ENCODE results near the gene UCHL3. TPM values are rescaled to one million over a fixed set of nuclear protein-coding genes. Genes with fewer than 3 reads are reported as not detected.

Gene UCHL3
- 10 to 100 TPM; 24.9 to 48.5 (median 38.8) TPM for total RNA-seq

DNA sequence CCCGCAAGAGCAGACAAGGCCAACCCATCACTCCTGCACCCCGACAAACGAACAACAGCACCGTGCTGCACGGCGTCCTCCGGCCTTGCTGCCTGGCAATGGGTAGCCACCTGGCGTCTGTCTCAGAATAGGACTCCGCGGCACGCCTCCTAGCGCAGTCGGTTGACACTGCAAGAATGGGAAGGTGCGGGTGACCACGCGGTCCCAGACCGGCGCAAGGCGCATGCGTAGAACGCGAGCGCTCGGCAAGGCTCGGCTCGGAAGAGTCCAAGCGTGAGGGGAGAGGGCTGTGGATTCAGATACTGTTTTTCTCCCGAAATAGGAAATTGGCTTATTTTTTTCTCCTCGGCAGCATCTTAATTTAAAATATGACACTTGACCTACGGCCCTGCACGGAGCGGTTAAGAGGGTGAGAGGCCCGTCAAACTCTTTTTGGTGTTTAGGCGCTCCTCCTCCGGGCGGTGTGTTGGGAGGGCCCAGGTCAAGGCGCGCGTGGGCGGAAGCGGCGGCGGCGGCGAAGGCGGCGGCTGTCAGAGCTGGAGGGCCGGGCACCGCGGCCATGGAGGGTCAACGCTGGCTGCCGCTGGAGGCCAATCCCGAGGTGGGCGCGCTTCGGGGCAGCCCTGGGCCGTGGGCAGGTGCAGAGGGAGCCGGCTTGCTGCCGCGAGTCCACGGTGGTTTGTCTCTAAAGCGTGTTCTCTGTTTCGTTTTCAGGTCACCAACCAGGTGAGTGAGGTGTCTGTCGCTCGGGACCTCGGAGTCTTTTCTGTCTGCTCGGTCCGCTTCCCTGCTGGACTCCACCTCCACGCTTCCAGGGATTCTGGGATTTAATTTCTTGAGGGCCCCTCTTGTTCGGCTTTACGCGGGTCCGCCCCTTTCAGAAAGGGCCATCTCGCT, at the start of gene UCHL3:
TSS of gene UCHL3 (plus strand) at position 530 of the 897 bp plus-strand sequence. CDS start at position 560, 30 bp downstream.
- H3K27me3 ChIP-seq = no peaks in the 10 kb centered on the region
- H3K9me3 ChIP-seq = no peaks in the 10 kb centered on the region
- peaks cover 19% of the 10 kb centered on the region for H3K4me1 ChIP-seq
- peaks cover 7% of the 10 kb centered on the region for H3K36me3 ChIP-seq
- peak within 1 kb of the TSS; percentile 88 for H3K4me3 ChIP-seq
- WGBS = under 1% methylated on average over 54 of the region's 74 CpGs
- TF ChIP-seq POLR2AphosphoS5 (IDR thresholded peaks at IDR 0.05) (peak in 2 of 3 donors; percentile 36 to 60), POLR2A (IDR thresholded peaks at IDR 0.05) (peak in 1 of 2 donors; percentile 50), EP300 (IDR thresholded peaks at IDR 0.05) (no peak), CTCF (IDR thresholded peaks at IDR 0.05) (peak; percentile 90 to 93)
- peak within 1 kb of the TSS; percentile 88 for H3K27ac ChIP-seq
- DNase-seq (ENCODE audit: low spot score in 2 of 2) = peak; percentile 96 to 97

DNA sequence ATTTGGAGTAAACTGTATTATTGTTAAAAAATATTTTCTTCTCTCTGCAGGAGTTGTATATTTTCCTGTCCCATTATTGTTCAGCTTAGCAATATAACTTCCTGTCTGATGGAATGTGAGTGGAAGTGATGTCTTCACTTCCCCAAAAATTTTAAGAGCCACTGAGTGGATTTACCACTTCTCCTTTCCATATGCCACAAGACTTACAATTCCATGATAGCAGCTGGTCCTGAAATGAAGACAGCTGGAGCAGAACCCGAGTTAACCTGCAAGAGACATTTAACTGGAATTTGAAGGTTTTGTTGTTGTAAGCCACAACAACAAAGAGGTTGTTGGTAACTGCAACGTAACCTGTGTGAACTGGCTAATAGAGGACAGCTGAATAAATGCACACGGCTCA, 44.3 kb upstream of the UCHL3 start:
- no peaks in the 10 kb centered on the region for H3K27me3 ChIP-seq
- H3K9me3 ChIP-seq = no peaks in the 10 kb centered on the region
- no peaks in the 10 kb centered on the region for H3K4me1 ChIP-seq
- no peaks in the 10 kb centered on the region for H3K36me3 ChIP-seq
- WGBS = 76% methylated on average over 3 of the region's 3 CpGs
- H3K4me3 ChIP-seq = no peak overlapping the region
- H3K27ac ChIP-seq = no peak overlapping the region
- no peak for DNase-seq (ENCODE audit: low spot score in 2 of 2)
- TF ChIP-seq POLR2AphosphoS5 (IDR thresholded peaks at IDR 0.05) = no peak
- TF ChIP-seq POLR2A (IDR thresholded peaks at IDR 0.05) = no peak
- TF ChIP-seq EP300 (IDR thresholded peaks at IDR 0.05) = no peak

DNA sequence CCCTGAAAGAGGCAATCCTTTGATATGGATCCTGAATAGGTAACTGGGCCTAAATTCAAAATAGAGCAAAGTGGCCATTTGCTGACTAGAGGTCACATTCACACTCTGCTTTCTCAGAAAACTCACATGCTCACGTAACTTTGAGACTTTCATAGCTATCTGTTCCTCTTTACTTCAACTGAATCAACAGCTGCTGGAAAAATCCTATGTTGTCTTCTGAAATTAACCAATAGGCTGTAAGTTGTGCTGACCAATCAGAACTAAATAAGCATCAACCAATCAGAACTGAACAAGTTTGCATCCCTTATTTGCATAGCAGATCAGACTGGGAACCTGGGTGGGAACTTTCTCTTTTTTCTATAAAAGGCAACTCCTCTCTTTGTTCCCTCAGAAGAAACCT, 43.6 kb upstream of the UCHL3 start:
- H3K36me3 ChIP-seq = no peaks in the 10 kb centered on the region
- TF ChIP-seq POLR2AphosphoS5 (IDR thresholded peaks at IDR 0.05) = no peak
- TF ChIP-seq EP300 (IDR thresholded peaks at IDR 0.05) = no peak
- TF ChIP-seq CTCF (IDR thresholded peaks at IDR 0.05) = no peak
- no peak for TF ChIP-seq POLR2A (IDR thresholded peaks at IDR 0.05)
- H3K9me3 ChIP-seq = no peaks in the 10 kb centered on the region
- H3K4me3 ChIP-seq = no peak overlapping the region
- H3K27me3 ChIP-seq = no peaks in the 10 kb centered on the region
- DNase-seq (ENCODE audit: low spot score in 2 of 2) = no peak
- H3K4me1 ChIP-seq = no peaks in the 10 kb centered on the region
- no peak overlapping the region for H3K27ac ChIP-seq
- 87% methylated on average over 1 of the region's 1 CpG for whole genome bisulfite sequencing

GRCh38 chr13:75507027-75508001, 42.3 kb upstream of the UCHL3 start:
- Histone ChIP-seq H3K4me1 (no peaks in the 10 kb centered on the region), H3K9me3 (no peaks in the 10 kb centered on the region), H3K36me3 (no peaks in the 10 kb centered on the region), H3K4me3 (no peak overlapping the region), H3K27me3 (no peaks in the 10 kb centered on the region), H3K27ac (no peak overlapping the region)
- no peak for TF ChIP-seq POLR2A (IDR thresholded peaks at IDR 0.05)
- TF ChIP-seq CTCF (IDR thresholded peaks at IDR 0.05) = no peak
- no peak for TF ChIP-seq POLR2AphosphoS5 (IDR thresholded peaks at IDR 0.05)
- TF ChIP-seq EP300 (IDR thresholded peaks at IDR 0.05) = no peak
- DNase-seq (ENCODE audit: low spot score in 2 of 2) = no peak
- 67% methylated on average over 5 of the region's 10 CpGs for WGBS

DNA sequence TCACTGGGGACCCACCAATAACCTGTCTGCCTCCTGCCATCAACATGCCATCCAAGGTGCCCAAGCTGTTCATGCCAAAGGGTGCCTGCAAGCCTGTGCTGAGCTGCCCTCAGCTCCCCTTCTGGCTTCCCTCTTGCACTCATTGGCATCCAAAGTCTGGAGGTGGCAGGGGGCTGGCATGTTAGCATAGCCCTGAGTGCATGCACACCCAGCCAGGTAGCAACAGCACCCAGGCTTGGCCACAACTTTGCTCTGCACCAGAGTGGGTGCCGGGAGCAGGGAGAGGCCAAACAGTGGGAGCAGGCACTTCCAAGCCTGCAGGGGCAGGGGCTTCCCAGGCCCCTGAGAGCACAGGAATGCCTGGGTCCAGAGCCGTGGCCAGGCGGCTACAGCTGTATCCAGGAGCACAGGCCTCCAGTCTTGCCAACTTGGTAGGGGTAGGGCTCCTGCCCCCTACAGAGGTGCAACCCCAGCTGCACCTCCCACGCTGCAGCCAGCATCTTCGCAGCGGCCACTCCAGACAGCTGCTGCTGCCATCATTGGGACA, 41.5 kb upstream of the UCHL3 start:
- Histone ChIP-seq H3K27me3 (no peaks in the 10 kb centered on the region), H3K4me3 (no peak overlapping the region), H3K4me1 (no peaks in the 10 kb centered on the region), H3K36me3 (no peaks in the 10 kb centered on the region), H3K9me3 (no peaks in the 10 kb centered on the region), H3K27ac (no peak overlapping the region)
- TF ChIP-seq EP300 (IDR thresholded peaks at IDR 0.05) (no peak), POLR2A (IDR thresholded peaks at IDR 0.05) (no peak), CTCF (IDR thresholded peaks at IDR 0.05) (no peak), POLR2AphosphoS5 (IDR thresholded peaks at IDR 0.05) (no peak)
- no peak for DNase-seq (ENCODE audit: low spot score in 2 of 2)
- 96% methylated on average over 6 of the region's 6 CpGs for WGBS

Data from suprapubic skin (tissue), 4 donors.